Stimulated activated CD4-positive, alpha-beta T cell treated with anti-CD3 and anti-CD28 coated beads, TNF-alpha, amount 100 ng/mL, for 24 hours (primary cell): Measurements from ENCODE around the gene OR4K2.
"Not testable (repeated sequence)": the region's sequence is repeated elsewhere in the genome, so short reads cannot be mapped to it uniquely, and the experiment has no call there.

Experiments used
- DNase-seq, 3 experiments: peaks; one replicate each; pipeline ENCODE4 v3.0.0-alpha.2; 2020; ENCODE audit warnings: low read depth in 3 of 3

The OR4K2 gene, protein sequence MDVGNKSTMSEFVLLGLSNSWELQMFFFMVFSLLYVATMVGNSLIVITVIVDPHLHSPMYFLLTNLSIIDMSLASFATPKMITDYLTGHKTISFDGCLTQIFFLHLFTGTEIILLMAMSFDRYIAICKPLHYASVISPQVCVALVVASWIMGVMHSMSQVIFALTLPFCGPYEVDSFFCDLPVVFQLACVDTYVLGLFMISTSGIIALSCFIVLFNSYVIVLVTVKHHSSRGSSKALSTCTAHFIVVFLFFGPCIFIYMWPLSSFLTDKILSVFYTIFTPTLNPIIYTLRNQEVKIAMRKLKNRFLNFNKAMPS

DNA sequence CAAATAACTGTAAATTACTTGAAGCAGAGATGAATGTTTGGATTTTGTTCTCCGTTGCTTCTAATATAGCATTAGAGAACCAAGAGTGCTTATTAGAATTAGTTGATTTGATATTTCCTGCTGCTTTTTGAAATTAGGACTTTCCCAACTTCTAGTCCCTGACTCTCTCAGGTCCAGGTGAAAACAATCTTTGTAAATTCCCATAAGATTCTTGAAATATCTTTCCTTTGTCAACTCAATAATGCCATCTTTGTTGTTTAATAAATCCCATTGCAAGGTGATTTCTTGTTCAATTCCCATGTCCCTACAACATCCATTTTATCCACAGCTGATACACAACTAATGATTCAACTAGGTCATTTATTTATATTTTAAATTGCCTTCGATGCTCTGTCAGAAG lies at the start of gene OR4K2:
Gene OR4K2 (plus strand): TSS at position 301 of the 400 bp plus-strand sequence. CDS start 1,126 bp downstream, outside the sequence.
- DNase-seq: no peak

DNA sequence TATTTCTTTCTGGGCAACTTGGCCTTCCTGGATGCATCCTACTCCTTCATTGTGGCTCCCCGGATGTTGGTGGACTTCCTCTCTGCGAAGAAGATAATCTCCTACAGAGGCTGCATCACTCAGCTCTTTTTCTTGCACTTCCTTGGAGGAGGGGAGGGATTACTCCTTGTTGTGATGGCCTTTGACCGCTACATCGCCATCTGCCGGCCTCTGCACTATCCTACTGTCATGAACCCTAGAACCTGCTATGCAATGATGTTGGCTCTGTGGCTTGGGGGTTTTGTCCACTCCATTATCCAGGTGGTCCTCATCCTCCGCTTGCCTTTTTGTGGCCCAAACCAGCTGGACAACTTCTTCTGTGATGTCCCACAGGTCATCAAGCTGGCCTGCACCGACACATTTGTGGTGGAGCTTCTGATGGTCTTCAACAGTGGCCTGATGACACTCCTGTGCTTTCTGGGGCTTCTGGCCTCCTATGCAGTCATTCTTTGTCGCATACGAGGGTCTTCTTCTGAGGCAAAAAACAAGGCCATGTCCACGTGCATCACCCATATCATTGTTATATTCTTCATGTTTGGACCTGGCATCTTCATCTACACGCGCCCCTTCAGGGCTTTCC lies 47.2 kb upstream of the OR4K2 start:
- not testable (repeated sequence) for DNase-seq

DNA sequence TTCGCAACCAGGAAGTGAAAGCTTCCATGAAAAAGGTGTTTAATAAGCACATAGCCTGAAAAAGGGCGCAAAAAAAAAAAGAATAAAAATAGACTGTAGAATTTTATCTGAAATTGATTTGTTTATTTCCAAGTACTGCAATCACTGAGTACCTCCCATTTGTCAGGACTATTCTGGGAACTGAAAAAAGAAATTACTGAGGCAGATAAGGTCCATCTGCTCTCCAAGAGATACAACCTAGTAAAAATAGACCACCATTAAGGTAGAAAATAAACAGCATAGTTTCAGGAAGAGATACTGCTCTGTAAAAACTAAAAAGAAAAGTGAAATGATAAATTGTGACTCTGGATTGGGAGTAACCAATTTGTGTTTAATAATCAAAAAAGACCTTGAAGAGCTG lies 46.6 kb upstream of the OR4K2 start:
- DNase-seq: no peak

DNA sequence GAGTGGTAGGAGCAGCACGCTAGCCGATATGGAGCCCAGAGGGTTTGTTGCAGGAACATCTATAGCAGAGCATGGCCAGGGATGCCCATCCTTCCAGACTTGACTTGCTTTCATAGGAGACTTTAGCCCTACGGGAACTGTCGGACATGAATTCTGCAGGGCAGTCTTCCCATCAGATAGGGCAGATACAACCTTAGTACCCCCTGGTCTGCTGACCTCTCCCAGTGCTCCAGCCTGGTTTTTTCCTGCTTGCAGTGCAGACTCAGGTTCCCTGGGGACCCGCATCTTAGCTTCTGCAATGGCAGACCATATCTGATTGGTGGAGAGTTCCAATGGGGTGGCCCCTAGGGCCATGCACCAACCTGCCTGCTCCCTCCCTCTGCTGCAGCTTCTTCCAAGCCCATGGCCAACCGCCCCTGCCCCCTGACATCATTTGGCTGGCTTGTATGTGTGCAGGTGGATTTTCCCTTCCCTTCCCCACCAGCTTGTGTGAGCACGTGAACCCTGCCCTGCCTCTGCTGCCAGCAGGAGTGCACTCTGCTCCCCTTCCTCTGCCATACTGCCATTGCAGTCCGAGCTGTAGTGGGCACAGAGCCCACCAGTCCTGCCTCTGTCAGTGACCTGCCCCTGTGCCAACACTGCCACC lies 40.6 kb upstream of the OR4K2 start:
- not testable (repeated sequence) for DNase-seq

DNA sequence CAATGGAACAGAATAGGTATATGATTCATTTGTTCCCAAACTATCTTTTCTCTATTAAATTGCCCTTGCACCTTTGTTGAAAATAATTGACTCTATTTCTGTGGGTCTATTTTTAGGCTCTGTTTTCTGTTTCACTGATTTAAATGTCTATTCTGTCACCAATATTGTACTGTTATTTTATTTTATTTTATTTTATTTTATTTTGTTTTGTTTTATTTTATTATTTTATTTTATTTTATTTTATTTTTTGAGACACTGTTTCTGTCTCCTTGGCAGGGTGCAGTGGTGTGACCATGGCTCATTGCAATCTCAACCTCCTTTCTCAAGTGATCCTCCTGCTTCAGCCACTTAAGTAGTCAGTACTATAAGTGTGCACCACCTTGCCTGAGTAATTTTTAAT lies 36.5 kb upstream of the OR4K2 start:
- DNase-seq: no peak

DNA sequence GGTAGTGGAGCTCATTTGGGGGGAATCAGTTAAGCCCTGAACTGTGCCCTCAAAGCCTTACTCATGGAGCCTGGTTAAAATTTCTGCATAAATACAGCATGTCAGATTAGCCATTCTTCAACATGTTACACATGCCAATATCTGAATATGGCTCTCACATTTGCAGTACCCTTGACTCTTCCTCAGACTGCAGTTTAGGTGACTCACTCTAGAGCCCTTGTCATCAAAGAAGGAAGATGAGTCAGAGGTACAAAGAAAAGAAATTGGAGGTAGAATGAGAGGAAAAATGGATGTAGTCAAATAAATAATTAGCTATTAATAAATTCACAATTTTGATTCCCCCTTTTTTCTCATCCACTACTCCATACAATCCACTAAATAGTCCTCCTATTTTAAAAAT lies 23.6 kb upstream of the OR4K2 start:
- DNase-seq: no peak

DNA sequence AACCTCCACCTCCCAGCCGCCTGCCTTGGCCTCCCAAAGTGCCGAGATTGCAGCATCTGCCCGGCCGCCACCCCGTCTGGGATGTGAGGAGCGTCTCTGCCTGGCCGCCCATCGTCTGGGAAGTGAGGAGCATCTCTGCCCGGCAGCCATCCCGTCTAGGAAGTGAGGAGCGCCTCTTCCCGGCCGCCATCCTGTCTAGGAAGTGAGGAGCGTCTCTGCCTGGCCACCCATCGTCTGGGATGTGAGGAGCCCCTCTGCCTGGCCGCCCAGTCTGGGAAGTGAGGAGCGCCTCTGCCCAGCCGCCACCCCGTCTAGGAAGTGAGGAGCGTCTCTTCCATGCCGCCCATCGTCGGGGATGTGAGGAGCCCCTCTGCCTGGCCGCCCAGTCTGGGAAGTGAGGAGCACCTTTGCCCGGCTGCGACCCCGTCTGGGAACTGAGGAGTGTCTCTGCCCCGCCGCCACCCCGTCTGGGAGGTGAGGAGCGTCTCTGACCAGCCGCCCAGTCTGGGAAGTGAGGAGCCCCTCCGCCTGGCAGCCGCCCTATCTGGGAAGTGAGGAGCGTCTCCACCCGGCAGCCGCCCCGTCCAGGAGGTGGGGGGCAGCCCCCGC lies 8.8 kb upstream of the OR4K2 start:
- not testable (repeated sequence) for DNase-seq

DNA sequence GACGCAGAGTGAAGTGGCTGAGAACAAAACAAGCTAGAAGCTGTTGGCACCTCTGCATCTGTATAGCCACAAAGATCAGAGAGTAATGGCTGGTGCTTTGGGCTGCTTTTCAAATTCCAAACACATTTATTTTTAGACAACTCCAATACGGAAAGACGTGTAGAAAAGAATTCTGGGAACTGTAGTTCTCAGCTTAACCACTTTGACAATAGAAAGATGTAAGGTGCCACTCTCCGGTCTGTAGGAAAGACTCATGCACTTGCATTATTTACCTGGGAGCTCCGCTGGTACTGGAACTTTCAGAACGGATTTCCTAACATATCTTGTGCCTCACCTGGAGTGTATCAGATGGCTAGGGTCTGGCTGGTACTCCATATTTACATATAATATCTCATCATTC lies 1.8 kb upstream of the OR4K2 start:
- no peak for DNase-seq

DNA sequence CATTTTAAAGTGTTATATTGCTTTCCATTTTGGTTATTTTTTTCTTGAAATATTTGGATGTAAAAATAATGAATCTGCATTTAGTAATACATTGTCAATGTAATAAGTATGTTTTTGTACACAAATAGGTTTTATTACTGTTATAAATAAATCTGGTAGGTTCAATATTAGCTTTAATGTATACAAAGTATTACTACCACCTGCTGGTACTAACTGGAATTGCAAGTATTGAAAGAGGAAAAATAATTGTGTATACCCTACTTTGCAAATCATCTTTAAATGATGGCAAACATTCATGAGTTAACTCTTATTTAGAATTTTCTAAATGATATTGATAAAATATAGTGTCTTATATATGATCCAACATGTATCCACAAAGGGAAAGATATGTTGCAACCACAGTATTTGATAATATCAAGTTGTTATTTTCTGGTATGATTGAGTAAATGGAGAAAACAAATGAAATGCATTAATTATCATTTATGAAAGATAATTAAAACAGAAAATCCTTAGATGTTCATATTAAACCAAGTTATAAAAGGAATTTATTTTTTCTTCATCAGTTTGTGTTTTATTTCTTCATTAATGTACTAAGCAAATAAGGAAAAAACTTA lies 3.2 kb downstream of the OR4K2 start:
- DNase-seq: no peak

DNA sequence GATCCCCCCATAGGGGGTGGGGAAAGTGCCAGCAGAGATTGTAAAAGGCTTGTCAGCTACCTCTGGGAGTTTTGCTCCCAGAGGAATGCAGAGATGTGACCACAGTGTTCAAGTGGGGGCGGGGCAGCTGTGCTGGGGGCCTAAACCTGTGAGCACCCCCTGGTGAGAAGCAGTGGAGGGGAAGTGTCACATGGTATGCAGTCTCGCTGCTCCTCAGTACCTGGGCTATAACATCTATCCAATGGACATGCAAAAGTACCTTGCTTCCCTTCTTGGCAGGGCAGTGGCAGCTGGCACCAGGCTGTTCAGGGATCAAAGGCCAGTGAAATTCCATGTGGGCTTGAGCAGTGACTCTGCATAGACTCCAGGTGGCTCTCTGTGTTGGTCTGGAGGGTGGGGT lies 20.3 kb downstream of the OR4K2 start:
- no peak for DNase-seq

DNA sequence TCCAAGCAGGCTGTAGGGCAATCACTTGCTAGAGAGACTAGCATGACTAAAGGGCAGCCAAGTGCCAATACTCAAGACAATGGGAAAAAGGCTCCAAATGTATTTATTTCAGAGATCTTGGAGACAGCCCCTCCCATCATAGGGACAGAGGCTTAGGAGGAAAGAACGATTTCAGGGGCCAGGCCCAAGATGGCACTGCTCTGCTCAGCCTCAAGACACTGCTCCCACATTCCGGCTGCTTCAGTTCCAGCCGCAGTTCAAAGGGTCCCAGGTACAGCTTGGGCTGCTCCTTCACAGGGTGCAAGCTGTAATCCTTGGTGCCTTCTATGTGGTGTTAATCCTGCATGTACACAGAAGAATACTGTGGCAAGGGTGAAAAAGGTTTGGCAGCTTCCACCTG lies 26.1 kb downstream of the OR4K2 start:
- DNase-seq: no peak

DNA sequence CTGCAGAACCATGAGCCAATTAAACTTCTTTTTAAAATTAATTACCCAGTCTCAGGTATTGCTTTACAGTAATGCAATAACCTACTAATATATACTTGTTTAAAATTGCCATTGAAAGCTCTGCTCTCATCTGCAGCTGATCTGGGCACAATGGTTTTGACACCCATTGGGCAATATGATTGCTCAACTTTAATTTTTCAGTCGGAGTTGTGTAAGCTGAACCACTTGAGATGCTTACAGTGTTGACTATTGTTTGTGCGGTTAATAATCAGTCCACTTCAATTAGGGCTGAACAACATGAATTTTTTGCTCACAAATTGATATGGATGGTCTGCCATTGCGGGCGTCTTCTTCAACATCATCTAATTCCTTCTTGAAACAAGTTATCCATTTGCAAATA lies 27.5 kb downstream of the OR4K2 start:
- no peak for DNase-seq

DNA sequence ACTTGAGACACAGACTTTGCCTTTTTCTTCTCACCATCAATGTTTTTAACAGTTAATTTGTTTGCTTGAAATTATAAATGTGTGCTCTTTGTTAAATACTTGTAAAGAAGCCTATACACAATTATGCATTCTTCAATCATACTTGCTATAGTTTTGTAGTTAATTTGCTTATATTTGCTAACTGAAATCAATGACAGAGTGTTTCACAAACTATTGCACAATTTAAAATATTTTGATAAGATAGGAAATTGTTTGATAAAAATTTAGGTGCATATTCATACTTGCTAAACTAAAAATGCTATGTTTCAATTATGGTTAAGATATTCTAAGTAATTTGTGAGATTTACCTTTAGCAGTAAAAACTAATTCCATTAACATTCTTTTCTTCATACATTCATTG lies 31.7 kb downstream of the OR4K2 start:
- DNase-seq: no peak

DNA sequence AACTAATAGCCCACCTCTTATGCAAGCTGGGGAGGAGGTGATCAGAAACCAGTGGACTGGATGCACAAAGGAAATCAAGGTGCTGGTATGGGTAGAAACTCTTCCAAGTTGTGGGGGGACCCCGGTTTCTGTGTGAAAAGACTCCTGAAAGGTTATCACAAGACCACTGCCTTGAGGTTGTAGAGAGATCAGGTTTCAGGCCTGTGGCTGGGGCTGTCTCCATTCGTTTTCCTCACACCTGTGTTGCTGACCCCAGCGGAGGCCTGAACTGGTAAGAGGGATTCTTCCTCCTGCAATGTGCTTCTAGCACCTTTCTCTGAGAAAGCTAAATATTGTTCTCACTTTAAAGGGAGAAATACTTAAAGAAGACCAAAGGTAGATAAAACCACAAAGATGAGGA lies 36.2 kb downstream of the OR4K2 start:
- no peak for DNase-seq

DNA sequence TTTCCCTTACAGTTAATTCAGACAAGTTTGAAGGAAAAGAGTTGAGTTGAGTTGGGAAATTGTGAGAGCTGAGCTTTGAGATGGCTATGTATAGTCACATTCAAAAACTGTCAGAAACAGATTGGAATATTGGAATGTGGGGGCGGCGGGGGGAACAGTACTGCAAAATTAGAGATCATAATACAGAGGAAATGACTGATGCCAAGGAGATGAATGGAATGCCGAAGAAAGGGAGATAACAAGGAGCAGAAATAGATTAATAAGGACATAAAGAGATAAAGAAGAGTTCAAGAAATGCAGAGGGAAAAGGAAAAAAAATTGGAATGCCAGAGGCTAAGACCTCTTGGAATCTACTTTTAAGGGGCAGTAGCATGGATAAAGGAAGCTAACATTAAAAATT lies 42.3 kb downstream of the OR4K2 start:
- DNase-seq: no peak

DNA sequence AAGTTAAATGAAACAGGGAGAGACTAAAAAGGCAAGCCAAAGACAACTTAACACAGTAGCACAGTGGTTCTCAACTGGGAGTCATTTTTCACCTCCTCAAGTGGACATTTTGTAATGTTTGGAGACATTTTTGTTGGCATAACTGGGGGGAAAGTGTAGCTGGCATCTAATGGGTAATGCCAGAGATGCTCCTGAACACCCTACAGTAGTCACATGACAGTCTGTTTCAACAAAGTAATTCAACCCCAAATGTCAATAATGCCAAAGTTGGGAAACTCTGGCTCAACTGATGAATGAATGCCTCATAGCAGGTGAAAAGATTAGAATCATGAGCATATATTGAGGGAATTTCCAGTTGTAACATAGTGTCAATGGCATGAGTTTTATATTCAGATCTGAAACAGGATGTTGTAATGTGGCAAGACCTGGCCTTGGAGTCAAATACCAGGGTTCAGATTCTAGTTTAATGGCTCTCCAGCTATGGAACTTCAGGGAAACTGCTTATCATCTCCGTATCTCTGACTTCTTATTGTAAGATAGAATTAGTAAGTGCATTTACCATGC lies 43.1 kb downstream of the OR4K2 start:
- no peak for DNase-seq

DNA sequence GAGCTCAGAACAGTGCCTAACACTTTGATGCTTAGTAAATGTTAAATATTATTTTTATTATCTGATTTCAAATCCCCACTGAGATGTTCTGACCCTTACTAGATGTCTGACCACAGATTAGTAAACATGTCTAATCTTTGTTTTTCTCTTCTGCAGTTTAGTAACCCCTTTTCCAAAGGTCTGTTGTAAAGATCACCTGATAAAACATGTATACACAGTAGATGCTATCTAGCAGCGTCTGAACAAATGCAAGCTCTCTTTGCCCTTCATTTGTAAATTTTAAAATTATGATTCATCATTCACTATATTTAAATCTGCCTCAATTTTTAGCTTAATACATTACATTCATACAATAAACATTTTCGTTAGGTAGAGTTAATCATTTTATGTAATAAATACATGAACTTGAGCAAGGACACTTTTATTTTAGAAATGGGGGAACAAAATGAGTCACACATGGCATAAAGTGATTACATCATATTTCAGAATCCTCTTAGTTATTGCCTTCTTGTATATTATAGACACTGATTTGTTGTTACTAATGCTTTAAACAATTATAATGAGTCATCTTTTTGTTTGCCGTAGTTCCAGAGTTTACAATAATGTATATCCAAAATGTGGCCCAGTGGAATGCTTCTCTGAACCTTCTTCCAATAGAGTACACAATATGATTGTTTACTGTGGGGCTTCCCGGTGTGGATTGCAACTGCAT lies 43.8 kb downstream of the OR4K2 start:
- DNase-seq: no peak

DNA sequence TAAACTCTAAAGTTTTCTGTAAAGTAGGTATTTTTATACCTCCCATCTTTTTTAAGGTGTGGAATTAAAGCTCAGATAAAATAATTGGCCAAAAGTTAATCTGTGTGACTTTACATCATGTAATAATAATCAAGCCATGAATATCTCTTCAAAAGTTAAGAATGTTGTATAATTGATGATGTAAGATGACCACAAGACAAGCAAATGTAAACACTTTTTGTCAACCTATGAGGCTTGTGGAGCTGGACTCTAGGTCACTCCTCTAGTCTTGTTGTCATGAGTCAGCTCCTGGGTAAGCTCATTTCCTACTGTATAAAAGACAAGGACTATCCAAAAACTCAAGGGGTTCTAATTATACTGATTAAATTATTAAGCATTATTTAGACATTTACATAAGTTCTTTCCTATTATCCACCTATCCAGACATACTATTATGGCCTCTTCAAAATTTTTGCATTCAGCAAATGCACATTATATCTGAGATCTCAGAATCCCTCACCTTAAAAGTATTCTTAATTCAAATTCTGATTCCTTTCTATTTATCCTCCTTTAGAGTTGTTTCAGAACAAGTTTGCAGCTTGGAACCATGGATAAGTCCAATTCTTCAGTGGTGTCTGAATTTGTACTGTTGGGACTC lies 45.2 kb downstream of the OR4K2 start, which contains the start of gene OR4K5:
Gene OR4K5 (plus strand): TSS at position 587 of the 637 bp plus-strand sequence. CDS start 0 bp downstream, at position 587.
- no peak for DNase-seq

DNA sequence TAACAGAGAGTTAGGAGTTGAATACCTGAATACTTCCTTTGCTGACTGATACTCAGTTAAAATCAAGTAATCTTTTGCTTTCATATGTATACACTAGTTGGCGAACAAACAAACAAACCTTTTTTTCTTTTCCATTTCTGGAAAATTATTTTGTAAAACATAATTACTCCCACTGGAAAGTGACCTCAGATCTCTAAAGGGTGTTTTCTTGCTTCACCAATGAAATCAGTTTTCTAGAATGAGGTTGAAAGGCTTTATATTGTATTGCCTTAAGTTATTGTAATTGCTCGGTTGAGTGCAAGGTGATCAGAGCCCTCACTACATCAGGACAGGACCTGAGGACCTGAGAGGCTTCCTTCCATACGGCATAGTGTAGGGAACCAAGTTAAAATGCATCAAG lies 55.7 kb downstream of the OR4K2 start, which contains the start of gene OR4K1:
Gene OR4K1 (plus strand): TSS at position 301 of the 400 bp plus-strand sequence. CDS start 4,750 bp downstream, outside the sequence.
- no peak for DNase-seq
